HG03457 (cell line): ENCODE measurements around the gene ASL.
"Not testable (repeated sequence)": the region's sequence is repeated elsewhere in the genome, so short reads cannot be mapped to it uniquely, and the experiment has no call there.

Experiments used
- ATAC-seq: cut with Tn5 transposase; IDR thresholded peaks from one replicate; pipeline ENCODE4 v1.9.1; 2021; ENCODE audit warnings: moderate number of reproducible peaks; ENCODE audit not compliant: unreplicated experiment

ASL gene

DNA sequence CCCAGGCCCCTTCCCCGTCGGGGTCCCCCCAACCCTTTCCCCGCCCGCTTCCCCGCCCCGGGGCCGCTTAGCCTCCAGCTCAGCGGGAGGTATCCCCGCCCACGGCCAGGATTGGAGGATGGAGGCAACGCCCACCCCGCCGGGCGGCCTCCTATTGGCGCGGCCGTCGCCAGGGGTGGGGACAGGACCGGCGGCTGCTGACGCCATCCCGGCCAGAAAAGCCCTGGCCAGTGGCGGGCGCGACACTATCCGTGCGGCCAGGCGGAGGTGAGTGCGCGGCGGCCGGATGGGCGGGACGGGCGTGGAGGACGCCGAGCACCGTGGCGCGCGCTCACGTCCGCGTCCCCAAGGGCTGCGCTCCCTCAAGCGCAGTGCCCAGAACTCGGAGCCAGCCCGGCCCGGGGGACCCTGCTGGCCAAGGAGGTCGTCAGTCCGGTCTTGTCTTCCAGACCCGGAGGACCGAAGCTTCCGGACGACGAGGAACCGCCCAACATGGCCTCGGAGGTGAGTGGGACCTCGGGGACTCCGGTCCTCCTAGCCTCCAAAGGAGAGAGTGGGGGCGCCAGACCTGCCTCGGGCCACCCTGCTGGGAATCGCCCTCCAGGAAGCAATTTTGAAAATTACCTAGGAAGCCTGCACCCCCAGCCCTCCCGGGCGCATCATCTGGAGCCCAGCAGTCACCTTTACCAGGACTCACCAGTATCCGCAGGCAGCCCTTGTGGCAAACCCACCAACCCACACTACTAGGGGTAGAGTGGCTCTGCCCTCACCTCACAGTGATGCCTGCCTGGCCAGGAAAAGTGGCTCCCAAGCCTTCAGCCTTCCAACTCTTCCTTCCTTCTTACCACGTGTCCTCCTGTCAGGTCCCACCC, at the start of gene ASL:
ASL (plus strand) TSS at position 230 of the 872 bp plus-strand sequence; CDS start at position 493, 263 bp downstream.
- ATAC-seq = peak; percentile 97

GRCh38 chr7:66028342-66028741, 47.3 kb upstream of the ASL start:
- ATAC-seq = not testable (repeated sequence)

- ATAC-seq = no peak
Measured at GRCh38 chr7:66033471-66034385, 41.9 kb upstream of the ASL start.

- not testable (repeated sequence) for ATAC-seq
Measured at GRCh38 chr7:66034436-66035010, 41.1 kb upstream of the ASL start.

- no peak for ATAC-seq
Measured at GRCh38 chr7:66036382-66036781, 39.2 kb upstream of the ASL start.

DNA sequence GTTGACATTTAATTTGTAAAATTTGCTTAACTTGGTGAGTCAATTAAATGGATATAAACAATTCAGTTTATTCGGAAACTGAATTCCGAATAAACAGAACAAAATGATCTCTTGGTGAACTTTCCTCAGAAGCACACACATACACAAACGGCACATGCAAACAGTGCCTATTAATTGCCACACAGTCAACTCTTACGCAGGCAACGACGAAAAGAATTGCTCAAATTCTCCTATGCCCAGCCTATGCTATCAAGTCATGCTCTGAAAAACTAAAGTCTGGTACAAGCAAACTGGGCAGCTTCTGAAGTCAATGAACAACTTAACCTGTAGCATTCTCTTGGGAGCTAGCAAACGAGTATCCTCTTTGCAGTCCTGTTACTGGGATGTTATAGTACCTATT, 38.8 kb upstream of the ASL start:
- ATAC-seq = no peak

GRCh38 chr7:66039094-66039670, 36.4 kb upstream of the ASL start:
- ATAC-seq = no peak

GRCh38 chr7:66043681-66044497, 31.7 kb upstream of the ASL start:
- ATAC-seq = no peak

DNA sequence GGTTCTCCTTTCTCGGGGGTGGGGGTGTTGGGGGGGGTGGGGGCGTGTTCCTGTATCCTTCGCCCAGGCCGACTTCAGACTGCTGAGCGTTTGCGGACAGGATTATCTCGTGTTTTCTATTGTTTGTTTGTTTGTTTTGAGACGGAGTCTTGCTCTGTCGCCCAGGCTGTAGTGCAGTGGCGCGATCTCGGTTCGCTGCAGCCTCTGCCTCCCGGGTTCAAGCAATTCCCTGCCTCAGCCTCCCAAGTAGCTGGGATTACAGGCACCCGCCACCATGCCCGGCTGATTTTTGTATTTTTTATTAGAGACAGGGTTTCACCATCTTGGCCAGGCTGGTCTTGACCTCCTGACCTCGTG, 31.1 kb upstream of the ASL start:
- not testable (repeated sequence) for ATAC-seq

- ATAC-seq = no peak
Measured at GRCh38 chr7:66047426-66047825, 28.2 kb upstream of the ASL start.

DNA sequence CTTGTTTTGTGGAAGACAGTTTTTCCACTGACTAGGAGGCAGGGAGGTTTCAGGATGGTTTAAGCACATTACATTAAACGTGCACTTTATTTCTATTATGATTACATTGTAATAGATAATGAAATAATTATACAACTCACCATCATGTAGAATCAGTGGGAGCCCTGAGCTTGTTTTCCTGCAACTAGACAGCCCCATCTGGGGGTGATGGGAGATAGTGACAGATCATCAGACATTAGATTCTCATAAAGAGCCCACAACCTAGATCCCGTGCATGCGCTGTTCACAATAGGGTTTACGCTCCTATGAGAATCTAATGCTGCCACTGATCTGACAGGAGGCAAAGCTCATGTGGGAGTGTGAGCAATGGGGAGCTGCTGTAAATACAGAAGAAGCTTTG, 25.7 kb upstream of the ASL start:
- ATAC-seq = not testable (repeated sequence)

DNA sequence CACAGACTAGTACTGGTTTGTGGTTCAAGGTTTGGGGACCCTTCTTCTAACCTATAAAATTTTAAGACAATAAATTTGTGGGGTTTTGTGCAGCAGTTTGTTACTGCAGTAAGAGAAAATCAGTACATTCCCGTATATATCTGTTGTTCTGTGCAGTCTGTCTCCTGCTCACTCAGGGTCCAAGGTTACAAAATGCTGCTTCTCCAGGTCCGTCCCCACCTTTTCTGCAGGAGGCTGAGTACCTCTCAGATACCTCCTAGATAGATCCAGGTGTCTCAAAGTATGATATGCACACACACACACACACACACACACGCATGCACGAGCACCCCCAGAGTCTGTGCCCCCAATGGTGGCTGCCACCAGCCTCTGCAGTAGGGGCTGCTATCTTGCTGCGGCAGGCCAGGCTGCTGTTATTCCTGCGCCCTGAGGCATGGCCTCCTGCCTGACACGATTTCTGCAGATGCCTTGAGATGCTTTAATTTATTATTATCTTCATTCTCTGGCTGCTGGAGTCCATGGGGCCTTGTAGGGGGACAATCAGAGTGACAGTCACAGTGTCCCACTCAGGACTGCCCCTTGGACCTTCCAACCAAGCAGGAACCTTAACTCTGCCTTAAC, 25.2 kb upstream of the ASL start:
- no peak for ATAC-seq

- no peak for ATAC-seq
Measured at GRCh38 chr7:66050990-66051448, 24.6 kb upstream of the ASL start.

DNA sequence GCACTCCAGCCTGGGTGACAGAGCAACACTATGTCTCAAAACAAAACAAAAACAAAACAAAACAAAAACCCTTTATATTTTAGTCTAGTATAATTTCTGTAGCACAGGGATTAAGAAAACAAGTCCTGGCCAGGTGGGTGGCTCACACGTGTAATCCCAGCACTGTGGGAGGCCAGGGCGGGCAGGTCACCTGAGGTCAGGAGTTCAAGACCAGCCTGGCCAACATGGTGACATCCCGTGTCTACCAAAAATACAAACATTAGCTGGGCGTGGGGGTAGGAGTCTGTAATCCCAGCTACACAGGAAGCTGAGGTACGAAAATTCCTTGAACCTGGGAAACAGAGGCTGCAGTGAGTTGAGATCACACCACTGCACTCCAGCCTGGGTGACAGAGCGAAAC, 23.2 kb upstream of the ASL start:
- no peak for ATAC-seq

DNA sequence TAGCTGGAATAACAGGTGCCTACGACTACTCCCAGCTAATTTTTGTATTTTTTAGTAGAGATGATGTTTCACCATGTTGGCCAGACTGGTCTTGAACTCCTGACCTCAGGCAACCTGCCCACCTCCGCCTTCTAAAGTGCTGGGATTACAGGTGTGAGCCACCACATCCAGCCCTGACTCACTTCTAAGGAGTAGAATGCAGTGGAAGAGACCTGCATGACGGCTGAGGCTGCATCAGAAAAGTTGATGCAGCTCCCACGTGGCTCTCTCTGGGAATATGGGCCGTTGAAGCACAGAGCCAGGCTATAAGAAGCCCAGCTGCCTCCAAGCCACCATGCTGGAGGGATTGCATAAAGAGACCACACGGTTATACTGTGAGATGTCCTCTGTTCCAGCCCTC, 21.6 kb upstream of the ASL start:
- no peak for ATAC-seq

- peak; percentile 91 for ATAC-seq
Measured at GRCh38 chr7:66055321-66055956, 20.2 kb upstream of the ASL start.

DNA sequence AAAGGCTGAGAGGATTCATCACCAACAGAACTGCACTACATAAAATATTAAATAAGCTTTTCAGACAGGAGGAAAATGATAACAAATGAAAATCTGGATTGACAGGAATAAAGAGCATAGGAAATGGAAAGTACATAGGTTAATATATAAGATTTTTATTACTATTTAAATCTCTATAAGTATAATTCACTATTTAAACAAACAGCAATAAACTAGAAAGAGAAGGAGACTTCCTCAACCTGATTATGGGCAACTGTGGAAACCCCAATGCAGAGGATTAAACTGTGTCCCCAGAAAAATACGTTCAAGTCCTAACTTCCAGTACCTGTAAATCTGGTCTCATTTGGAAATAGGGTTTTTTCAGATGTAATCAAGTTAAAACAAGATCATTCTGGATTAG, 14.8 kb upstream of the ASL start:
- no peak for ATAC-seq

DNA sequence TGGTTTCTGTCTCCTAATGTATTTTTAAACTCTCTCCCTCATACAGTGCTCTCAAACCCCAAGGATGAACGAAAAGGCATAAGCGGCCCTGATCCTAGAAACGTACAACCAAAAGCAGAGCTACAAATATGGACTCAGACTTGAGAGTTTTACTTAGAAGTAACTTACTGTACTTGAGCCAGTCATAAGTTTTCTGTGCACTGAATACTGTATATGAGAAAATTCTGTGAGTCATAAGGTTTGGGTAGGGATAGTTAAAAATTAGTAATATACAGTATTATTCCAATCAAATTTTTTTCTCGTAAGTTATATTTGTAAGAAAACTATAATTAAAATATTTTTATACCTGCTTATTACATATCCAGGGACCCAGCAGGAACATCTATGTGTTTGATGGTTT, 5.9 kb upstream of the ASL start:
- no peak for ATAC-seq

DNA sequence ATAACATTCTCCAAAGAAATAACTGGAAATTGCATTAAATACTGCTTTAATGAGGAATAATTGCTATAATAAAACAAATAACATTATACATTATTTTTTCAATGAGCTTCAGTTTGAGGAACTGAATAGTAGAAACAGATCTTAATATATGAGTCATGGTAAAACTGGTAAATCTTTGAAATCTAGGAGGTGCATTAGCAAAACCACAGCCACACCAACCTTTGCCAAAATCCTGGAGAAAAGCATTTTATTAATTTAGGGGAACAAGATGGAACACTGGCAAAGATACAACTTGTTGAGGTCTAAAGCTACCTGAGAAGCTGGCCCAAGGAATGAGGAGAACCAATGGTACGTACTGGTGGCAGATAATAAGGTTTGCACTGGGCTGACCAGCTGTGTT, 5.4 kb upstream of the ASL start:
- no peak for ATAC-seq
